ENCODE measurements around the gene MDN1. TPM values are rescaled to one million over a fixed set of nuclear protein-coding genes. Genes with fewer than 3 reads are reported as not detected.
"Not testable (repeated sequence)": the region's sequence is repeated elsewhere in the genome, so short reads cannot be mapped to it uniquely, and the experiment has no call there.

The MDN1 gene
- total and polyA plus RNA-seq, 2 experiments from 2014 or later, result 8.0 to 20.9 TPM

- Histone ChIP-seq H3K79me2 (peaks cover 57% of the 10 kb centered on the region), H3K27me3 (no peaks in the 10 kb centered on the region), H3K4me2 (peak overlapping the region; percentile 88), H3K4me1 (ENCODE audit: insufficient read depth) (peaks cover 7% of the 10 kb centered on the region), H3K9me3 (ENCODE audit: low read depth) (no peaks in the 10 kb centered on the region), H3K9me2 (replicated peaks; ENCODE audit: insufficient read depth) (no peaks in the 10 kb centered on the region), H3K4me3 (no peak overlapping the region), H3K27ac (no peak overlapping the region), H4K20me1 (ENCODE audit: insufficient read depth, poor library complexity, severe bottlenecking) (no peaks in the 10 kb centered on the region), H3K36me3 (replicated peaks; ENCODE audit: insufficient read depth, low read depth) (no peaks in the 10 kb centered on the region), H2AFZ (no peak overlapping the region)
- TF ChIP-seq EZH2 (IDR thresholded peaks at IDR 0.05; ENCODE audit: borderline replicate concordance) (no peak), EZH2phosphoT487 (IDR thresholded peaks at IDR 0.05; ENCODE audit: low read depth, severe bottlenecking, unreplicated experiment) (no peak)
- TF ChIP-seq, protein P1, sequence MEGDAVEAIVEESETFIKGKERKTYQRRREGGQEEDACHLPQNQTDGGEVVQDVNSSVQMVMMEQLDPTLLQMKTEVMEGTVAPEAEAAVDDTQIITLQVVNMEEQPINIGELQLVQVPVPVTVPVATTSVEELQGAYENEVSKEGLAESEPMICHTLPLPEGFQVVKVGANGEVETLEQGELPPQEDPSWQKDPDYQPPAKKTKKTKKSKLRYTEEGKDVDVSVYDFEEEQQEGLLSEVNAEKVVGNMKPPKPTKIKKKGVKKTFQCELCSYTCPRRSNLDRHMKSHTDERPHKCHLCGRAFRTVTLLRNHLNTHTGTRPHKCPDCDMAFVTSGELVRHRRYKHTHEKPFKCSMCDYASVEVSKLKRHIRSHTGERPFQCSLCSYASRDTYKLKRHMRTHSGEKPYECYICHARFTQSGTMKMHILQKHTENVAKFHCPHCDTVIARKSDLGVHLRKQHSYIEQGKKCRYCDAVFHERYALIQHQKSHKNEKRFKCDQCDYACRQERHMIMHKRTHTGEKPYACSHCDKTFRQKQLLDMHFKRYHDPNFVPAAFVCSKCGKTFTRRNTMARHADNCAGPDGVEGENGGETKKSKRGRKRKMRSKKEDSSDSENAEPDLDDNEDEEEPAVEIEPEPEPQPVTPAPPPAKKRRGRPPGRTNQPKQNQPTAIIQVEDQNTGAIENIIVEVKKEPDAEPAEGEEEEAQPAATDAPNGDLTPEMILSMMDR (IDR thresholded peaks at IDR 0.05; ENCODE audit: poor library complexity), result no peak
- DNase-seq (ENCODE audit: low spot score), result no peak
- 40% methylated on average over 3 of the region's 3 CpGs for WGBS (ENCODE audit: low lambda C conversion rate, missing lambda C conversion rate)
These were observed 2.1 kb downstream of the MDN1 start for GRCh38 chr6:89817481-89817880.

GRCh38 chr6:89813422-89813821 lies 6.2 kb downstream of the MDN1 start:
- not testable (repeated sequence) for H3K4me1 ChIP-seq (ENCODE audit: insufficient read depth)

GRCh38 chr6:89807581-89807980 lies 12.0 kb downstream of the MDN1 start:
- Histone ChIP-seq H3K4me2 (no peak overlapping the region), H3K4me1 (ENCODE audit: insufficient read depth) (no peaks in the 10 kb centered on the region), H3K9me3 (ENCODE audit: low read depth) (no peaks in the 10 kb centered on the region), H3K79me2 (peaks cover 48% of the 10 kb centered on the region), H3K4me3 (no peak overlapping the region), H3K9me2 (replicated peaks; ENCODE audit: insufficient read depth) (no peaks in the 10 kb centered on the region), H3K27ac (no peak overlapping the region), H2AFZ (no peak overlapping the region), H3K27me3 (no peaks in the 10 kb centered on the region), H4K20me1 (ENCODE audit: insufficient read depth, poor library complexity, severe bottlenecking) (no peaks in the 10 kb centered on the region), H3K36me3 (replicated peaks; ENCODE audit: insufficient read depth, low read depth) (no peaks in the 10 kb centered on the region)
- TF ChIP-seq, protein P1 (IDR thresholded peaks at IDR 0.05; ENCODE audit: poor library complexity), result no peak
- no peak for TF ChIP-seq EZH2 (IDR thresholded peaks at IDR 0.05; ENCODE audit: borderline replicate concordance)
- no peak for TF ChIP-seq EZH2phosphoT487 (IDR thresholded peaks at IDR 0.05; ENCODE audit: low read depth, severe bottlenecking, unreplicated experiment)
- no peak for DNase-seq (ENCODE audit: low spot score)
- WGBS (ENCODE audit: low lambda C conversion rate, missing lambda C conversion rate), result 94% methylated on average over 3 of the region's 3 CpGs

More at GRCh38 chr6:89813422-89813821, 6.2 kb downstream of the MDN1 start:
- H4K20me1 ChIP-seq (ENCODE audit: insufficient read depth, poor library complexity, severe bottlenecking); H3K9me2 ChIP-seq (replicated peaks; ENCODE audit: insufficient read depth); DNase-seq (ENCODE audit: low spot score); H3K27me3 ChIP-seq; H3K9me3 ChIP-seq (ENCODE audit: low read depth); H3K27ac ChIP-seq; H3K4me2 ChIP-seq; H3K4me3 ChIP-seq; H2AFZ ChIP-seq; H3K36me3 ChIP-seq (replicated peaks; ENCODE audit: insufficient read depth, low read depth): not testable (repeated sequence)
- 97% methylated on average over 3 of the region's 3 CpGs for WGBS (ENCODE audit: low lambda C conversion rate, missing lambda C conversion rate)
- peaks cover 79% of the 10 kb centered on the region for H3K79me2 ChIP-seq

DNA sequence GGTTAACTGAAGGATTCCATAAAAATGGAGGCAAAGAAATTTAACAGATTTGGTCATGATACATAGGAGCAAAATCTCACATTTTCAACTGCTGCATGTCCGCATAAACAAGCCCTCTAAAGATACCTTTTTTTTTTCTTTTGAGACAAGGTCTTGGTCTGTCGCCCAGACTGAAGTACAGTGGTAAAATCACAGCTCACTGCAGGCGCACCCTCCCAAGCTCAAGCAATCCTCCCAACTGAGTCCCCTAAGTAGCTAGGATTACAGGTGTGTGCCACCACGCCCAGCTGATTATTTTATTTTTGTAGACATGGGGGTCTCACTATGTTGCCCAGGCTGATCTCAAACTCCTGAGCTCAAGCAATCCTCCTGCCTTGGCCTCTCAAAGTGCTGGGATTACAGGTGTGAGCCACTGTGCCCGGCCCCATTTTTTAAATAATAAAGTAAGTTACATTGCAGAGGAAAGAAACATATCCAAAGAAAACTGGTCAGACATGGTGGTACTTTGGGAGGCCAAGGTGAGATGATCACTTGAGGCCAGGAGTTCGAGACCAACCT lies 13.7 kb downstream of the MDN1 start:
- H3K36me3 ChIP-seq (replicated peaks; ENCODE audit: insufficient read depth, low read depth), result no peaks in the 10 kb centered on the region
- WGBS (ENCODE audit: low lambda C conversion rate, missing lambda C conversion rate), result 79% methylated on average over 6 of the region's 6 CpGs
- H3K27me3 ChIP-seq, result no peaks in the 10 kb centered on the region
- no peak overlapping the region for H3K4me3 ChIP-seq
- no peaks in the 10 kb centered on the region for H3K4me1 ChIP-seq (ENCODE audit: insufficient read depth)
- H3K9me2 ChIP-seq (replicated peaks; ENCODE audit: insufficient read depth), result no peaks in the 10 kb centered on the region
- no peaks in the 10 kb centered on the region for H3K9me3 ChIP-seq (ENCODE audit: low read depth)
- no peak overlapping the region for H3K4me2 ChIP-seq
- DNase-seq (ENCODE audit: low spot score), result no peak
- H3K27ac ChIP-seq, result no peak overlapping the region
- H2AFZ ChIP-seq, result no peak overlapping the region
- H3K79me2 ChIP-seq, result peaks cover 42% of the 10 kb centered on the region
- no peak for TF ChIP-seq EZH2 (IDR thresholded peaks at IDR 0.05; ENCODE audit: borderline replicate concordance)
- TF ChIP-seq, protein P1 (IDR thresholded peaks at IDR 0.05; ENCODE audit: poor library complexity), result no peak
- TF ChIP-seq EZH2phosphoT487 (IDR thresholded peaks at IDR 0.05; ENCODE audit: low read depth, severe bottlenecking, unreplicated experiment), result no peak
- no peaks in the 10 kb centered on the region for H4K20me1 ChIP-seq (ENCODE audit: insufficient read depth, poor library complexity, severe bottlenecking)

All from hepatocyte (in vitro differentiated cells).